HG03342 (cell line): ENCODE results near the gene GDPD4.

Experiments used
- ATAC-seq: cut with Tn5 transposase; IDR thresholded peaks from one replicate; pipeline ENCODE4 v1.9.1; 2021; ENCODE audit warnings: mild to moderate bottlenecking, moderate library complexity; ENCODE audit not compliant: unreplicated experiment

Gene GDPD4

GRCh38 chr11:77299528-77299993 lies 1.9 kb downstream of the GDPD4 start:
- ATAC-seq = no peak

DNA sequence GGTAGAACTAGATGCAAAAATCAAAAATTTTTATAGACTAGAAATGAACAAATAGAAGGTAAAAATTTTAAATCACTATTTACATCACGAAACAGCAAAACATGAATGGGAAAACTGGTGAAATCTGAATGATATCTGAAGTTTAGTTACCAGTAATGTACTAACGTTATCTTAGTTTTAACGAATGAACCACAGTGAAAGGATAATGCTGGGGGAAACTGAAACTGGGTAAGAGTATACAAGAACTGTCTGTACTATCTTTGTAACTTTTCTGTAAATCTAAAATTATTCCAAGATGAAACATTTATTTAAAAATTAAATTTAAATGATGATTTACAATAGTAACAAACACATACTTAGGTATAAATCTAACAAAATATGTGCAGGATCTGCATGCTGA lies 7.4 kb downstream of the GDPD4 start:
- ATAC-seq = no peak

DNA sequence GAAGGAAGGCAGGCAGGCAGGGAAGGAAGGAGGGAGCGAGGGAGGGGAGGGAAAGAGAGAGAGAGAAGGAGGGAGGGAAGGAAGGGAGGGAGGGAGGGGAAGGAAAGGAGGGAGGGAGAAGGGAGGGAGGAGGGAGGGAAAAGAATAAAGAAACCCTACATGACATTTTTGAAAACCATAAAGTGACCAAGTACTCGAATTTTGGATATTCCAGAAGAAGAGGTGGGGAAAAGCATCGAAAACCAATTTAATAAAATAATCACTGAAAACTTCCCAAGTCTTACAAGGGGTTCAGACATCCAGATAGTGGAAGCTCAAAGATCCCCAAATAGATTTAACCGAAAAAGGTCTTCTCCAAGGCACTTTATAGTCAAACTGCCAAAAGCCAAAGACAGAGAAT lies 11.7 kb downstream of the GDPD4 start:
- ATAC-seq = no peak

- ATAC-seq = no peak
Measured at GRCh38 chr11:77287615-77288273, 13.7 kb downstream of the GDPD4 start.

- ATAC-seq = no peak
Measured at GRCh38 chr11:77287136-77287535, 14.3 kb downstream of the GDPD4 start.

DNA sequence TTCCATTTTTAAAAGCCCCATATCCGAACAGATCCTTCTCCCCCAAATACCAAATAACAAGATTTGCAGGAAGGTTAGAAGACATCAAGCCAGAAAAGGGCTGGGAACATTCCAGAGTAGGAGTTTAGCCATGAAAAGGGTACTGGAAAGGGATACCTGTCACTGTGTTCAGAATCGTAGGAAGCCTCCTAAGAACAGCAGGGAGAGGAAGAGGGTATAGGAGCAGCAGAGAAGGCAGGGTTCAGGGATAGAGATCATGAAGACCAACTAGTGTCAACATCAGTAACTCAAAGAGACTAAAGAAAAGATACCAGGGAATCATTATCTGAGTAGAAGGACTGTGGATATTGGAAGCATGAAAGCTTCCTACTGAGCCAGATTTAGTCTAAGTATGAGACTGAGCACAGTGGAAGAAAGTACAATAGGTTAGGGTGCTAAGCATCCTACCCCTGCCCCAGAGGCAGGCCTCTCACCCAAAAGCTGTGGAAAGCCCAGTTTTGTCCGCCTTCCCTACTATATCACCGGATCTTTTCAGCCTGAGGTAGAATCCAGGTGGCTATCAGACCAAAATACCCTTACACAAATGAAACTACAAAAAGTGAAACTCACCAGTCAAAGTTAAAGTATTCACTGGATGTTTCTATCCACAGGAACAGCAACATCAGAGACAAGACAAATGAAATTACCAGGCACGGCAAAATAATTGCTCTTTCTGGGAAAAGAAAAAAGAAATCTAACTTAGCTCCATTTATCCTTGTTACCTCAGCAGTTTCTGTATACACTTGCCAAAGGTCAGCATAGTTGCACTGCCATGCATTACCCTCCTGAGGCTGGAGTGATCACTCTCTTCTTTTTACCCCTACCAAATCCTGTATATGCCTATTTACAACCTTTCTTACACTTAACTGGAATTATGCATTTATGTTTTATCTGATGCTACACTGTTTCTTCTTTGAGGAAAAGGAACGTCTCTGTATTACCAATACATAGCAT lies 16.7 kb downstream of the GDPD4 start:
- ATAC-seq = no peak

DNA sequence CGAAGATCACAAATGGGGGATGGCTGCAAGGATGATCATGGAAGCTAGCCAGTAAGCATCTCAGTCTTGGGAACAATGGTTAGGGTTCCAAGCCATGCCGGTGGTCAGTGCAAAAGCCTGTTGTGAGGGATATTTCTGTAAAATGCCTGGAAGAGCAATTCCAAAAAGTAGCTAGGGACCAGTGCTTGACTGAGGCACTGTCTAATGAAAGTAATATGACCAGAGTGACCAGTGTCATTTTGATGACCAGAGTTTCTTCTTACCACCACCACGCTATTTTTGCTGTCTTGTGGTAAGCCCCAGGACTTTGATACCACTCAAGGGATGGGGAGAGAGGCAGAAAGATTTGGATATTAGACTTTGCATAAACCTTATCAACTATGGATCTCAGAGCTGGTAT lies 18.4 kb downstream of the GDPD4 start:
- no peak for ATAC-seq

GRCh38 chr11:77278595-77279506 lies 22.6 kb downstream of the GDPD4 start:
- ATAC-seq = no peak

DNA sequence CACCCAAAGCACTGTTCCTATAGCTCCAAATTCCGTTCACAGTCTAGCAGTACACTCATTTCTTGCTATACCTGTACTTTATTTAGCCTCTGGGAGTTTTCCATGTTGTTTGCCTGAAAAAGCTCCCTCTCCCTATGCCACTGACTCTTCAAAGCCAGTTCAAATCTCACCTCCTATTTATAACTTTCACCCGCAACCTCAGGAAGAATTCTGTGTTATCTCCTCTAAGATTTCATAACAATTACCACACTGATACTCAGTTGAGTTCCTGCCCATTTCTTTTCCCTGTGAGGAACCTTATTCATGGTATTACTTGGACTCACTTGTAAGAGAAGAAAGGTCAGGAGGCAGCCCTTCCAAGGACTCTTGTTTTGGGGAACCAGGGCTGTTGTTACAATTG lies 25.2 kb downstream of the GDPD4 start:
- no peak for ATAC-seq

- no peak for ATAC-seq
Measured at GRCh38 chr11:77270921-77271320, 30.6 kb downstream of the GDPD4 start.

GRCh38 chr11:77269484-77270123 lies 31.9 kb downstream of the GDPD4 start:
- no peak for ATAC-seq

GRCh38 chr11:77267962-77268361 lies 33.5 kb downstream of the GDPD4 start:
- no peak for ATAC-seq

- no peak for ATAC-seq
Measured at GRCh38 chr11:77266766-77267165, 34.7 kb downstream of the GDPD4 start.

DNA sequence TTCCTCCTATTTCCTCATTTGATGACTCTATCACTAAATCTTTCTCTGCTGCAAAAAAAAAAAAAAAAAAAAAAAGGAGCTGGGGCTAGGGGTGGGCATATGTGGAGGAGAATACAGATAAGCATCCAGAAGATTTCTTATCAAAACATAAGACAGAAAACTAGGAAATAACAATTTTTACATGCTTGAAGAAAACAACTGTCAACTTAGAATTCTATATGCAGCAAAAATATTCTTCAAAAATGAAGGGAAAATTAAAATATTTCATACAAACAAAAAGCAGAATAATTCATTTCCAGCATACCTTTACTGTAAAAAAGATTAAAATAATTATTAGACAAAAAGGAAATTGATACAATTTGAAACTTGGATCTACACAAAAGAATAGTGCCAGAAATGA lies 38.7 kb downstream of the GDPD4 start:
- ATAC-seq = no peak

- no peak for ATAC-seq
Measured at GRCh38 chr11:77259641-77260040, 41.8 kb downstream of the GDPD4 start.

DNA sequence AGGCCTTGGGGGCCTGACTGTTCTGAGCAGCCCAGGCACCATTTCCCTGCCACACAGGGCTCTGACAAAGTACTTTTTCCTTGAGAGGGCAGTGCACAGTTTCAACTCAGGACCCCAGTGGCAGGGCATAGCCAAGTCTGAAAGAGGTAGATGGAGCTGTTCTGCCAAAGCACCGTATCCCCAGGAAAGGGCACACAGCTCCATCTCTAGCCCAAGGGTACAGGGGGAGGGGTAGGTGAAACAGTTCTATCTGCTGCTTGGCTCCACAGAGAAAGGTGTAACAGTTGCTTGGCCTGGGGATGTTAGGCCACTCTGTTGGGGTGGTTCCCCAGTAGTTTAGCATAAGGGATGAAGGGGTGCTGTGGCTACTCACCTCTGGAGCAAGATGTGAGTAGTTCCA lies 47.8 kb downstream of the GDPD4 start:
- no peak for ATAC-seq

DNA sequence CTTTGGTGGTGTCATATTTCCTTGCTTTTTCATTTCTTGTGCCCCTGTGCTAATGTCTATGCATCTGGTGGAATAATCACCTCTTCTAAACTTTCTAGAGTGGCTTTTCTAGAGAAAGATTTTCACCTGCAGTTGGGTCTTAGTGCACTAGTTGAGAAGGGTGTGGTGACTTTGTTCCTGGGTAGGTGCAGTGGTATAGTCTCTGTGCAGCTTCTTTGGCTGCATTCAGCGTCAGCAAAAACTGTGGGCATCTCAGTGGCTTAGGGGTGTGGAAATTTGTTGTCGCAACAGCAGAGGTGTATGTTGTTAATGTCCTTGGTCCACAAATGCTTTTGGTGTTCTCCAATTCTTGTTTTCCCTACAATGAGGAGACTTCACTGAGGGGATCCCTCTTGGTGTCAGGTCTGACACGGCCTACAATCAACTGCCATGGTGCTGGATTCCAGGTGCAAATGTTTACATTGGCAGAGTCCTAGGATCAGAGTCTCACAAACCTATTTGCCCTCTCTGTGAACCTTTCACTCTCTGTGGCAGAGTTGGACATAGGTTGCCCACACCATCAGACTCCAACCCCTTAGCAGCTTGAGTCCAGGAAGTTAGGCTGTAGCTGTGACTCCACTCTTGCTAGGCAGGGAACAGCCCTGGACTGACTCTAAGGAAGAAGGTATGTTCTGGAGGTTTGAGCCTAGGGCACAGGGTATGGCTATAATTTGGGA lies 48.8 kb downstream of the GDPD4 start:
- no peak for ATAC-seq

- ATAC-seq = no peak
Measured at GRCh38 chr11:77250881-77251640, 50.4 kb downstream of the GDPD4 start.

GRCh38 chr11:77249427-77249826 lies 52.1 kb downstream of the GDPD4 start:
- no peak for ATAC-seq
